ENCODE results near the gene MED27.

DNA sequence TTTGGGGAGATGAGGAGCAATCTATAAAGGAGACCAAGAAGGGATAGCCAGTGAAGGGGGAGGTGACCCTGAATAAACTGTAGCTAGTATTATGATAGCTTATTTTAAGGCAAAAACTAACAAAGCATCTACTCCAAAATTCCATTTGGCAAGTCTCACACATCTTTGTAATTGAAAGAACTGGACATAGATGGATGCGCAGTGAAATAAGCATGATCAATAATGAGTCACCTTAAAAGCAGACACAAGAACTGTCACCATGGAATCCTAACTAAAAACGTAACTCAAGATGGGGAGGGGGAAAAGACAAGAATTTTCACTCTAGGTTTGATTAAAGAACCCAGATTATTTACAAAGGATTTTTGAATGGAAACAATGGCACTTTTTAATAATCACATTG is 164.5 kb downstream of the MED27 start:
- TF ChIP-seq EZH2 (IDR thresholded peaks at IDR 0.05; ENCODE audit: insufficient read depth, poor library complexity, severe bottlenecking) (no peak), EZH2phosphoT487 (IDR thresholded peaks at IDR 0.05; ENCODE audit: insufficient read depth, low read depth) (no peak)
